Upper lobe of left lung (tissue), 4 donors: ENCODE results near the gene PPFIA4.

ENCODE experiments used
- CTCF ChIP-seq, 6 experiments: fragments of 450-650 bp in 4 of 6; fragments of 200-600 bp in 2 of 6; sonication (generic) in 2 of 6; IDR thresholded peaks; one replicate each; pipeline ENCODE4 v1.5.1; 2016 to 2019; ENCODE audit warnings: antibody characterized with exemption in 6 of 6
- EP300 ChIP-seq, 4 donors: sonication (generic); formaldehyde crosslinking; IDR thresholded peaks; one replicate each; pipeline ENCODE4 v1.5.1; 2017; ENCODE audit warnings: antibody characterized with exemption in 4 of 4, control low read depth in 2 of 4
- POLR2A ChIP-seq, 4 donors: fragments of 450-650 bp; IDR thresholded peaks; one replicate each; pipeline ENCODE4 v1.5.1; 2016 to 2017; ENCODE audit warnings: antibody characterized with exemption in 4 of 4, mild to moderate bottlenecking in 2 of 4
- POLR2AphosphoS5 ChIP-seq, 2 donors: sonication (generic); formaldehyde crosslinking; IDR thresholded peaks; one replicate each; pipeline ENCODE4 v1.5.1; 2017; ENCODE audit warnings: antibody characterized with exemption in 2 of 2

GRCh38 chr1:202979459-202979858, 46.8 kb upstream of the PPFIA4 start:
- TF ChIP-seq POLR2AphosphoS5 (IDR thresholded peaks at IDR 0.05) (no peak), CTCF (IDR thresholded peaks at IDR 0.05) (no peak), POLR2A (IDR thresholded peaks at IDR 0.05) (no peak), EP300 (IDR thresholded peaks at IDR 0.05) (no peak)
